Suprapubic skin (tissue), 4 donors: ENCODE results near the gene HMG20B. TPM values are rescaled to one million over a fixed set of nuclear protein-coding genes. Genes with fewer than 3 reads are reported as not detected.

ENCODE experiments used
- DNase-seq, 2 donors: peaks; one replicate each; pipeline ENCODE4 v3.0.0-alpha.2; 2019; ENCODE audit warnings: low spot score in 2 of 2
- H3K27ac ChIP-seq: fragments of 200-600 bp; sonication (generic); one replicate; pipeline ENCODE4 v1.5.1; 2019
- H3K27me3 ChIP-seq: fragments of 200-600 bp; sonication (generic); one replicate; pipeline ENCODE4 v1.5.1; 2019
- H3K36me3 ChIP-seq: fragments of 200-600 bp; sonication (generic); one replicate; pipeline ENCODE4 v1.5.1; 2019
- H3K4me1 ChIP-seq: fragments of 200-600 bp; sonication (generic); one replicate; pipeline ENCODE4 v1.5.1; 2019
- H3K4me3 ChIP-seq: fragments of 200-600 bp; sonication (generic); one replicate; pipeline ENCODE4 v1.5.1; 2019; ENCODE audit warnings: mild to moderate bottlenecking
- H3K9me3 ChIP-seq: fragments of 200-600 bp; sonication (generic); one replicate; pipeline ENCODE4 v1.5.1; 2019
- CTCF ChIP-seq, 2 donors: fragments of 200-600 bp in 1 of 2; fragments of 450-650 bp in 1 of 2; sonication (generic) in 1 of 2; IDR thresholded peaks; one replicate each; pipeline ENCODE4 v1.5.1; 2016 to 2019; ENCODE audit warnings: antibody characterized with exemption in 2 of 2, mild to moderate bottlenecking in 1 of 2, moderate library complexity in 1 of 2
- EP300 ChIP-seq: sonication (generic); formaldehyde crosslinking; IDR thresholded peaks from one replicate; pipeline ENCODE4 v1.6.1; 2017; ENCODE audit warnings: antibody characterized with exemption
- POLR2A ChIP-seq, 2 donors: fragments of 450-650 bp; IDR thresholded peaks; one replicate each; pipeline ENCODE4 v1.6.1; 2017; ENCODE audit warnings: antibody characterized with exemption in 2 of 2, mild to moderate bottlenecking in 2 of 2, moderate library complexity in 2 of 2
- POLR2AphosphoS5 ChIP-seq, 3 donors: sonication (generic); formaldehyde crosslinking; IDR thresholded peaks; one replicate each; pipeline ENCODE4 v1.6.1; 2017; ENCODE audit warnings: antibody characterized with exemption in 3 of 3
- WGBS: methylation state at CpG from one replicate; pipeline ENCODE4 v1.1.5; 2018; 5-methylcytosine and 5-hydroxymethylcytosine counted together
- total RNA-seq, 4 donors: library from RNA; depleted of rRNA; stranded (reverse); fragments of >200 nt; gene quantifications; one replicate each; pipeline ENCODE4 v1.1.0, GENCODE V29; 2016

The HMG20B gene
- total RNA-seq, 4 donors from 2014 or later = 87.9 to 135 (median 118) TPM

- Histone ChIP-seq H3K9me3 (no peaks in the 10 kb centered on the region), H3K36me3 (peaks cover 68% of the 10 kb centered on the region), H3K27ac (no peak overlapping the region), H3K4me1 (peaks cover 29% of the 10 kb centered on the region), H3K27me3 (no peaks in the 10 kb centered on the region), H3K4me3 (no peak overlapping the region)
- DNase-seq = no peak
- WGBS = 85% methylated on average over 19 of the region's 38 CpGs
- TF ChIP-seq EP300 (no peak), CTCF (IDR thresholded peaks at IDR 0.05) (no peak), POLR2A (IDR thresholded peaks at IDR 0.05) (no peak), POLR2AphosphoS5 (IDR thresholded peaks at IDR 0.05) (no peak)
Observed at GRCh38 chr19:3534375-3535234, 38.1 kb upstream of the HMG20B start.

- peaks cover 66% of the 10 kb centered on the region for H3K36me3 ChIP-seq
- no peak overlapping the region for H3K27ac ChIP-seq
- peaks cover 29% of the 10 kb centered on the region for H3K4me1 ChIP-seq
- no peak overlapping the region for H3K4me3 ChIP-seq
- no peaks in the 10 kb centered on the region for H3K27me3 ChIP-seq
- DNase-seq = no peak
- no peak for TF ChIP-seq CTCF (IDR thresholded peaks at IDR 0.05)
- no peak for TF ChIP-seq POLR2A (IDR thresholded peaks at IDR 0.05)
- TF ChIP-seq POLR2AphosphoS5 (IDR thresholded peaks at IDR 0.05) = no peak
- TF ChIP-seq EP300 = no peak
- no peaks in the 10 kb centered on the region for H3K9me3 ChIP-seq
- WGBS = 91% methylated on average over 4 of the region's 9 CpGs
Observed at GRCh38 chr19:3535235-3535535, 37.6 kb upstream of the HMG20B start.

- Histone ChIP-seq H3K4me1 (peaks cover 29% of the 10 kb centered on the region), H3K36me3 (peaks cover 62% of the 10 kb centered on the region), H3K9me3 (no peaks in the 10 kb centered on the region), H3K4me3 (no peak overlapping the region), H3K27me3 (no peaks in the 10 kb centered on the region), H3K27ac (peak overlapping the region; percentile 64)
- peak in 1 of 2 donors; percentile 74 for DNase-seq
- 93% methylated on average over 11 of the region's 14 CpGs for WGBS
- no peak for TF ChIP-seq CTCF (IDR thresholded peaks at IDR 0.05)
Observed at GRCh38 chr19:3535563-3535965, 37.2 kb upstream of the HMG20B start.

- H3K9me3 ChIP-seq = no peaks in the 10 kb centered on the region
- H3K36me3 ChIP-seq = peaks cover 58% of the 10 kb centered on the region
- peaks cover 29% of the 10 kb centered on the region for H3K4me1 ChIP-seq
- H3K27me3 ChIP-seq = no peaks in the 10 kb centered on the region
- DNase-seq = no peak
- 72% methylated on average over 8 of the region's 10 CpGs for WGBS
- TF ChIP-seq EP300 (no peak), POLR2A (IDR thresholded peaks at IDR 0.05) (no peak), CTCF (IDR thresholded peaks at IDR 0.05) (no peak), POLR2AphosphoS5 (IDR thresholded peaks at IDR 0.05) (no peak)
- peak overlapping the region; percentile 64 for H3K27ac ChIP-seq
- no peak overlapping the region for H3K4me3 ChIP-seq
Observed at GRCh38 chr19:3535981-3536380, 36.8 kb upstream of the HMG20B start.

- Histone ChIP-seq H3K4me3 (no peak overlapping the region), H3K27me3 (no peaks in the 10 kb centered on the region), H3K4me1 (peaks cover 29% of the 10 kb centered on the region), H3K36me3 (peaks cover 52% of the 10 kb centered on the region), H3K27ac (peak overlapping the region; percentile 64), H3K9me3 (no peaks in the 10 kb centered on the region)
- TF ChIP-seq EP300 (no peak), POLR2AphosphoS5 (IDR thresholded peaks at IDR 0.05) (no peak), POLR2A (IDR thresholded peaks at IDR 0.05) (no peak), CTCF (IDR thresholded peaks at IDR 0.05) (no peak)
- peak in 1 of 2 donors; percentile 89 for DNase-seq
- WGBS = 49% methylated on average over 7 of the region's 27 CpGs
Observed at GRCh38 chr19:3536429-3537100, 36.2 kb upstream of the HMG20B start.
